AG04449 (cell line): Measurements from ENCODE around the gene SPATA20.

Source experiments
- CTCF ChIA-PET: fragments of 350-600 bp; formaldehyde crosslinking; extraction: SDS; loops from one replicate; lab custom pipeline; 2021; ENCODE audit warnings: antibody characterized with exemption; lab: Yijun Ruan, JAX
- POLR2A ChIA-PET: fragments of 400-600, 350-600 bp; formaldehyde crosslinking; extraction: SDS; loops from one replicate; lab custom pipeline; 2020; ENCODE audit warnings: antibody characterized with exemption, inconsistent platforms; lab: Yijun Ruan, JAX
- DNase-seq: peaks from one replicate; pipeline ENCODE4 v3.0.0-alpha.2; 2010; ENCODE audit warnings: low read depth, low spot score
- H3K4me3 ChIP-seq: 2 replicates; pipeline ENCODE4 v1.5.1; 2011; ENCODE audit warnings: low read depth, mild to moderate bottlenecking, control low read depth, low read length
- TF ChIP-seq, protein P1 (sequence below): IDR thresholded peaks from one replicate; pipeline ENCODE4 v1.5.1; 2011; ENCODE audit warnings: mild to moderate bottlenecking, moderate library complexity, low read length, control low read depth, inconsistent platforms; ENCODE audit not compliant: insufficient read depth; ENCODE audit errors: missing control alignments

Gene SPATA20

DNA sequence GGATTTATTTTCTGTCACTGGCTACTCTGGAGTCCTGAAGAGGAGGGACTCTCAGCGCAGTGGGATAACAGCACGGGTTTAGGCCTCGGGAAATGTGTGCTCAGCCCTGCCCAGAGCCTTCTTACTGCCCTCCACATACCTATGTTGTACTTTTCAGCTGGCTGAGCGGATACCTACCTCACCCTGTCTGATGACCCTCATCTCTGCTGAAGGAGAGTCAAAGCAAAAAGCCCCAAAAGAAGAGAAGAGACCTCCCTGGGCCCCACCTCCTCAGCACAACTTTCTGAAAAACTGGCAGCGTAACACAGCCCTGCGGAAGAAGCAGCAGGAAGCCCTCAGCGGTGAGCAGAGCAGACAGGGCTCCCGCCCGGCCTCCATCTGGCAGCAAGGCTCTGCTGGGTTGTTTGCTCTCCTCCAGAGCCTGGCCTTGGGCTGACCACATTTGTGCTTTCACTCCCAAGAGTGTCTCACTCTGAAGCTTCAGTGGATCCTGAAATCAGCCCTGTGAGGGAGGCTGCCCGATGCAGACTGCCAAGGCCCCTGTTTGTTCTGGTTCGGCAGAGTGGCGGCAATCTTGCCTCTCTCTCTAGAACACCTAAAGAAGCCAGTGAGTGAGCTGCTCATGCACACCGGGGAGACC is 28.5 kb upstream of the SPATA20 start:
- TF ChIP-seq, protein P1, sequence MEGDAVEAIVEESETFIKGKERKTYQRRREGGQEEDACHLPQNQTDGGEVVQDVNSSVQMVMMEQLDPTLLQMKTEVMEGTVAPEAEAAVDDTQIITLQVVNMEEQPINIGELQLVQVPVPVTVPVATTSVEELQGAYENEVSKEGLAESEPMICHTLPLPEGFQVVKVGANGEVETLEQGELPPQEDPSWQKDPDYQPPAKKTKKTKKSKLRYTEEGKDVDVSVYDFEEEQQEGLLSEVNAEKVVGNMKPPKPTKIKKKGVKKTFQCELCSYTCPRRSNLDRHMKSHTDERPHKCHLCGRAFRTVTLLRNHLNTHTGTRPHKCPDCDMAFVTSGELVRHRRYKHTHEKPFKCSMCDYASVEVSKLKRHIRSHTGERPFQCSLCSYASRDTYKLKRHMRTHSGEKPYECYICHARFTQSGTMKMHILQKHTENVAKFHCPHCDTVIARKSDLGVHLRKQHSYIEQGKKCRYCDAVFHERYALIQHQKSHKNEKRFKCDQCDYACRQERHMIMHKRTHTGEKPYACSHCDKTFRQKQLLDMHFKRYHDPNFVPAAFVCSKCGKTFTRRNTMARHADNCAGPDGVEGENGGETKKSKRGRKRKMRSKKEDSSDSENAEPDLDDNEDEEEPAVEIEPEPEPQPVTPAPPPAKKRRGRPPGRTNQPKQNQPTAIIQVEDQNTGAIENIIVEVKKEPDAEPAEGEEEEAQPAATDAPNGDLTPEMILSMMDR, result no peak
- POLR2A ChIA-PET, result no interaction called here
- no peak for DNase-seq
- no peak overlapping the region for H3K4me3 ChIP-seq
- CTCF ChIA-PET, result no interaction called here

DNA sequence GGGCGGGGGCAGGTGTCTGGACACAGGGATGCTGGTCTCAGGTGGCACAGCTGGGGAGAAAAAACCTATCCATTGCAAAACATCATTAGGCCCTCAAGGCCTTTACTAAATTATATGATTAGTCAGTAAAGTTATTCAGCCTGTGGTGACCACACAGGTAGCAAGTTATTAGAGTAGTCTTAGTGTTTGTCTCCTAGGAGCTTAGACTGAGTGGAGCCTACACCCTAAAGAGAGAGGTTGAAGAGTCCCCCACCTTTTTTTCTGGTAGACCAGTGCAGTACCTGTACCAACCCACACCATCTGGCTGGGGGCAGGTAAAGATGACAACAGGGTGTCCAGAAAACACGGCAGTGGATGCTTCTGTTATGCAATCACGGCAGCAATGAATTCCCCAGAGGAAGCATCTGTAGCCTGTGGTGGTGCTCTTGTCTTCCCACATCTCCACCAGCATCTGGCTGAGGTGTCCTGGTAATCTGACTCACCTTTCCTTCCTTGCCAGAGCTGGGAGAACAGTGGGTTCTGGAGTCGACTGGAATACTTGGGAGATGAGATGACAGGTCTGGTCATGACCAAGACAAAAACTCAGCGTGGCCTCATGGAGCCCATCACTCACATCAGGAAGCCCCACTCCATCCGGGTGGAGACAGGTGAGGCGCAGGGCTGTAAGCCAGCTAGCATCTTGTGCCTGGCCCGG is 27.7 kb upstream of the SPATA20 start:
- DNase-seq, result no peak
- POLR2A ChIA-PET, result no interaction called here
- no peak overlapping the region for H3K4me3 ChIP-seq
- TF ChIP-seq, protein P1, result no peak
- CTCF ChIA-PET, result no interaction called here

DNA sequence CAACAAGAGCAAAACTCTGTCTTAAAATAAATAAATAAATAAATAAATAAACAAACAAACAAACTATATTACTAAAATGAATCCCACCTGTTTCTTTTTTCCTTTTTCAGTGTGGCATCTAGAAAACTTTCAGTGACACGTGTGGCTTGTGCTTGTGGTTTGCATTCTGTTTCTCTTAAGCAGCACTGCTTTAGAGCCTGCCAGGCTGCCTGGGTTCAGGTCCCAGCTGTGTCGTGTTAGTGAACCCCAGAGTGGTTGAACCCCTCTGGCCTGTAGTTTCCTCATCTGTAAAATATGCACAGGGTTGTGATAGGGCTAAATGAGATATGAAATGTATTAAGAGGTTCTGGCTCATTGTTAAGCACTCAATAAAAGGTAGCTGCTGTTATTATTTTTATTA is 26.5 kb upstream of the SPATA20 start:
- TF ChIP-seq, protein P1, result no peak
- H3K4me3 ChIP-seq, result no peak overlapping the region
- ChIA-PET POLR2A (no interaction called here), CTCF (interaction anchor here (0.6 to 1.2 kb wide), 4 partner anchors 9 to 20 kb away, joined by 3 to 4 read pairs (median 3); partner anchors contain the start of gene EPN3)
- no peak for DNase-seq

DNA sequence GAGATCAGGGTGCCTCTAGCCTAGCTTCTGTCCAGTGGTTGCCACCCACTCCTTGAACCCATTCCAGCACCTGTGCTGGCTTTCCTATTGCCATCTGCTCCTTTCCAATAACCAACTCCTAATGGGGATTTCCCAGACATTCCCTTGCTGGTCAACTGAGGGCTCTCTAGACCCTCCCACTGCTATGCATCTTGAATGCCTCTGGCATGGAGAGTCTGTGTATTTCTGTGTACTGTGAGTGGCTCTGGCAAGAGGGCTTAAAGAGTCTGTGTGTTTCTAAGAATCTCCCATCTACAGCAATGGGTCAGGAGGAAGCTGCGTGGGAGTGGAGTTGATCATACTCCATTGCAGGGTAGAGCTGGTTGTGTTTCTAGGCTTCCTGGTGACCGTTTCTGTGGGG is 25.5 kb upstream of the SPATA20 start:
- TF ChIP-seq, protein P1, result no peak
- DNase-seq, result no peak
- ChIA-PET CTCF (interaction anchor here (0.9 to 1.2 kb wide), 4 partner anchors 10 to 42 kb away, joined by 3 to 6 read pairs (median 4); partner anchors contain the start of genes EPN3 and RSAD1), POLR2A (no interaction called here)
- no peak overlapping the region for H3K4me3 ChIP-seq

DNA sequence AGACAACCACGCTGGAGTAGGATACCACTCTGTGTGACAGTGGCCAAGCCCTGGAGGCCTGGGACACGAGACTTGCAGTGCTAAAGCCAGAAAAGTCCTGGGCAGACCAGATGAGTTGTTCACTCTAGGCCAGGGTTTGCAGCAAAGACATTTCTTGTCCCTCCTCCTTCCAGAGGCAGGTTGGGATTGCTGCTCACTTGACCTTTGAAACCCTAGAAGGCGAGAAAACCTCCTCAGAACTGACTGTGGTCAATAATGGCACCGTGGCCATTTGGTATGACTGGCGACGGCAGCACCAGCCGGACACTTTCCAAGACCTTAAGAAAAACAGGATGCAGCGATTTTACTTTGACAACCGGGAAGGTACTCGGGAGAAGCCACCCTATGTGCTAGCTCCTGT is 24.2 kb upstream of the SPATA20 start:
- ChIA-PET CTCF (no interaction called here), POLR2A (no interaction called here)
- H3K4me3 ChIP-seq, result no peak overlapping the region
- TF ChIP-seq, protein P1, result no peak
- no peak for DNase-seq

DNA sequence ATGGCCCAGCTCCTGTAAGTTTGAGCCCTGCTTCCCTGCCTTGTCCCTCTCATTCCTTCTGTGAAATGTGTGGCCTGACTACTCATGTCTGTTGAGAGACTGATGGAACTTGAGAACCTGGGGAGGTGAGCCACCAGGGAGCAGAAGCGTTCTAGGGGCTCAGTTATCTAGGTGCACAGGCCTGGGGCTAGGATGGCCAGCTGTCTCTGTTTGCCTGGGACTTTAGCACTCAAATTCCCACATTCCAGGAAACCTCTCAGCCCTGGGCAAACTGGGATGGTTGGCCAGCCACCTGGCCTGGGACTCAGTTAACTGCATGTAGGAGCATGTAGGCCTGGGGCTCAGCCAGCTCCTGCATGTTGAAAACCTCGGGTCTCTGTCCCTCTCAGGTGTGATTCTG is 23.8 kb upstream of the SPATA20 start:
- no peak for DNase-seq
- ChIA-PET CTCF (no interaction called here), POLR2A (no interaction called here)
- no peak overlapping the region for H3K4me3 ChIP-seq
- TF ChIP-seq, protein P1, result no peak
